ENCODE measurements around the gene REEP5. TPM values are rescaled to one million over a fixed set of nuclear protein-coding genes. Genes with fewer than 3 reads are reported as not detected.

The REEP5 gene
- polyA plus RNA-seq, 6 donors from 2014 or later, result 92.3 to 138 (median 101) TPM

DNA sequence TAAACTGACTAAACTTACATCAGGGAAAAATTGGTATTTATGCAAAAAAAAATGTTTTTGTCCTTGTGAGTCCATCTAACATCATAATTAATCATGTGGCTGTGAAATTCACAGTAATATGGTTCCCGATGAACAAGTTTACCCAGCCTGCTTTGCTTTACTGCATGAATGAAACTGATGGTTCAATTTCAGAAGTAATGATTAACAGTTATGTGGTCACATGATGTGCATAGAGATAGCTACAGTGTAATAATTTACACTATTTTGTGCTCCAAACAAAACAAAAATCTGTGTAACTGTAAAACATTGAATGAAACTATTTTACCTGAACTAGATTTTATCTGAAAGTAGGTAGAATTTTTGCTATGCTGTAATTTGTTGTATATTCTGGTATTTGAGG, 77.5 kb downstream of the REEP5 start:
- H3K36me3 Mint-ChIP-seq, result peaks cover 0 to 15% of the 10 kb centered on the region in 2 donors
- no peaks in the 10 kb centered on the region for H3K9me3 Mint-ChIP-seq

DNA sequence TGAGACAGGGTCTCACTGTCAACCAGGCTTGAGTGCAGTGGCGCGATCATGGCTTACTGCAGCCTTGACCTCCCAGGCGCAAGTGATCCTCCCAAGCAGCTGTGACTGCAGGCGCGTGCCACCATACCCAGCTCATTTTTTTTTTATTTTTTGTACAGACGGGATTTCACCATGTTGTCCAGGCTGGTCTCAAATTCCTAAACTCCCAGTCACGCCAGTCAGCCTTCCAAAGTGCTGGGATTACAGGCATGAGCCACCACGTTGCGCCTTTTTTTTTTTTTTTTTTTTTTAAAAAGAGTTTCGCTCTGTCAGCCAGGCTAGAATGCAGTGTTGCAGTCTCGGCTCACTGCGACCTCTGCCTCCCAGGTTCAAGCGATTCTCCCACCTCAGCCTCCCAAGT, 88.1 kb downstream of the REEP5 start:
- ATAC-seq (ENCODE audit: low read depth in 2 of 2) (no peak), DNase-seq (no peak)
- no peak overlapping the region for H3K27ac Mint-ChIP-seq
- H3K4me1 Mint-ChIP-seq, result no peaks in the 10 kb centered on the region
- no peak overlapping the region for H3K4me3 Mint-ChIP-seq
- H3K27me3 Mint-ChIP-seq, result no peaks in the 10 kb centered on the region
- H3K36me3 Mint-ChIP-seq, result peaks cover 12 to 33% of the 10 kb centered on the region in 2 donors
- H3K9me3 Mint-ChIP-seq, result no peaks in the 10 kb centered on the region

More for the DNA sequence above, 77.5 kb downstream of the REEP5 start:
- ATAC-seq (ENCODE audit: low read depth in 2 of 2), result no peak
- Mint-ChIP-seq H3K27me3 (no peaks in the 10 kb centered on the region), H3K4me1 (peaks cover 0 to 12% (median 5%) of the 10 kb centered on the region in 3 donors), H3K27ac (no peak overlapping the region), H3K4me3 (no peak overlapping the region)
- DNase-seq, result no peak

DNA sequence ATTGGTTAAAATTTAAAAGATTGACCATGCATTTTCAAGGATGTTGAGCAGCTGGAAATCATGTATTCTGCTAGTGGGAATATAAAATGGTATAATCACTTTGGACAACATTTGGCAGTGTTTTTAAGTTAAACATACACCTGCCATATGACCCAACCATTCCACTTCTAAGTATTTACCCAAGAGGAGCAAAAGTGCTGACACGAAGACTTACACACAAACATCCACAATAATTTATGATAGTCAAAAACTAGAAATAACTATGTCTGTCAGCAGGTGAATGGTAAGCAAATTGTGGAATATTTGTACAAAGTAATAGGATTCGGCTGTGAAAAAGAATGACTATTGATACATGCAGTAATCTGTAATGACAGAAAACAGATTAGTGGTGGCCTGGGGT, 91.6 kb downstream of the REEP5 start:
- peaks cover 10 to 28% of the 10 kb centered on the region in 2 donors for H3K36me3 Mint-ChIP-seq
- peak overlapping the region in 1 of 6 donors; percentile 19 for H3K27ac Mint-ChIP-seq

More for the DNA sequence above, 91.6 kb downstream of the REEP5 start:
- no peak overlapping the region for H3K4me3 Mint-ChIP-seq
- H3K27me3 Mint-ChIP-seq, result no peaks in the 10 kb centered on the region
- no peaks in the 10 kb centered on the region for H3K9me3 Mint-ChIP-seq
- ATAC-seq (ENCODE audit: low read depth in 2 of 2), result no peak
- H3K4me1 Mint-ChIP-seq, result no peaks in the 10 kb centered on the region
- no peak for DNase-seq

Other genes starting within 250 kb of the REEP5 start
- 10 to 100 TPM; 18.3 to 47.4 (median 23.9) TPM for gene APC, start 184.3 kb downstream of the REEP5 start, polyA plus RNA-seq (ENCODE audit: low read depth in 6 of 6)
- 100 to 1,000 TPM; 104 to 153 (median 121) TPM for gene SRP19, start 60.9 kb downstream of the REEP5 start, polyA plus RNA-seq (ENCODE audit: low read depth in 6 of 6)
- 10 to 100 TPM; 35.4 to 72.0 (median 60.3) TPM for gene DCP2, start 54.6 kb upstream of the REEP5 start, polyA plus RNA-seq (ENCODE audit: low read depth in 6 of 6)